Measurements from ENCODE around the gene ZNF219.
"Not testable (repeated sequence)": the region's sequence is repeated elsewhere in the genome, so short reads cannot be mapped to it uniquely, and the experiment has no call there.

Gene ZNF219

DNA sequence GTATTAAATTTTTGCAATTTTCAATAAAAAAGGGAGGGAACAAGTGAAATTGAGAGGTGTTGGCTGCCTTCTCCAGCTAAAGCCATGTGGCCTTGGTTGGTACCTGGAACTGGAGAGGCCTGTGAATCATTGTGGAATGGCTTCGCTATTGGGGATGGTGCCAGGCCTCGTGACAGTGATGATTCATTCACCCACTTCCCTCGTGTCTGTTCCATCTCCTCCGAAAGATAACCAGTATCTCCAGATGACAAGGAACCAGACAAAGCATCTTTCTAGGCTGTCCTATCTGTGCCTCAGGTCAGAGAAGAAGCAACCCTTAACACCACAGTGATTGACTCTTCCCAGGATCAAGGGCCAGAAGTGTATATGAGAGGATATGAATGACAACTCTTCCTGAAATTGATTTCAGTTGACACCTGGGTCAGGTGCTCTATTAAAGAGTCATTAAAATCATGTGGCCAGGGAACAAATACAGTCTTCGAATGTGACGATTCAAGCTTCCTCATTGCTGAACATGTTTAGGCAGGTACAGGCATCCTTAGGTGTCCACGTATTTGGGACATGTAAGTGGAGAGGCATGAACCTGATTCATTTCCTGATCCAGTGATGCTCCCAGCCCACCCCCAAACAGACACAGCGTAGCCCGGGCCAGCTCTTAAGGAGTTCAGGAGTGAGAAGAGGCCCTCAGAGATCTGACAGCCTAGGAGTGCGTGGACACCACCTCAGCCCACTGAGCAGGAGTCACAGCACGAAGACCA is 56.6 kb downstream of the ZNF219 start, which contains the start of gene RNASE7:
Gene RNASE7, plus strand, starts transcription at position 687 of the 758 bp plus-strand sequence. CDS start 631 bp downstream, outside the sequence.
- no peak for DNase-seq

- DNase-seq, result not testable (repeated sequence)
Measured at GRCh38 chr14:21040941-21041340, 57.5 kb downstream of the ZNF219 start.

DNA sequence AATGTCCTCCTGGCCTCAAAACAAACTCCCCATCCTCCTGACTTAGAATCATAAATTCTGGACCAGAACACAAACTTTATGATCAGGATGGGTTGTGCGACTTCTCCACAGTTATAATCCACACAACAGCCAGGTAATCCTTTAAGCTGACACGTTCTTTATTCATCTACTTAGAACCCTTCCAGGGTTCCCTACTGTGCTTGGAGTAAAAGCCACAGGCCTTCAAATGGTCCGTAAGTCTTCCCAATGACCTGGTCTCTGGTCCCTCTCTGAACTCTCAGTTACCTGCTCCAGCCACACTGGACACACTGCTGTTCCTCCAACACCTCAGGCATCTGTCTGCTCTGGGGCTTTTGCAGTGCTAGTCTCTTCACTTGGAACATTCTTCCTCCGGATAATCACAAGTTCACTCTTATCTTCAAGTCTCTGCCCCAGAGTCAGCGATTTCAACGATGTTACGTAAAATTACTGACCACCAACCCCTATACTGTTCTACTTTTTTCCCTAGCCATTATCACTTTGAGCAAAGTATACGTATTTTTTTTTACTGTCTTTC is 58.0 kb downstream of the ZNF219 start:
- no peak for DNase-seq
